IMR-90 (cell line): ENCODE results near the gene ARL10. TPM values are rescaled to one million over a fixed set of nuclear protein-coding genes. Genes with fewer than 3 reads are reported as not detected.

Experiments used
- ATAC-seq: fragments of 200-7000 bp; cut with Tn5 transposase; 2 replicates; pipeline ENCODE4 v1.9.1; 2020; ENCODE audit warnings: low read depth, mild to moderate bottlenecking, moderate library complexity
- BruUV-seq: library from RNA; stranded (reverse); fragments of 400-500 nt; replicated peaks from 2 replicates; lab custom pipeline; 2021; lab: Mats Ljungman, UMichigan
- CTCF ChIA-PET: fragments of 300-600 bp; formaldehyde crosslinking; extraction: SDS; loops from one replicate; lab custom pipeline; 2021; ENCODE audit warnings: antibody characterized with exemption; lab: Yijun Ruan, JAX
- POLR2A ChIA-PET: fragments of 300-600 bp; sonication (Branson Sonifier 250); formaldehyde crosslinking; loops from one replicate; lab custom pipeline; 2022; ENCODE audit warnings: antibody characterized with exemption; ENCODE audit not compliant: unreplicated experiment; lab: Charles Lee
- DNase-seq: peaks from one replicate; pipeline ENCODE4 v3.0.0; 2013
- H2AFZ ChIP-seq: replicated peaks from 2 replicates; pipeline ENCODE3; 2013; ENCODE audit warnings: low read length, mild to moderate bottlenecking; ENCODE audit not compliant: poor library complexity
- H2AK5ac ChIP-seq: 2 replicates; pipeline ENCODE4 v1.6.1; 2013; ENCODE audit warnings: low read depth, low read length, inconsistent platforms
- H2AK9ac ChIP-seq: replicated peaks from 2 replicates; pipeline ENCODE3; 2013; ENCODE audit warnings: mild to moderate bottlenecking, low read depth, low read length, moderate library complexity; ENCODE audit not compliant: poor library complexity
- H2BK120ac ChIP-seq: 2 replicates; pipeline ENCODE4 v1.6.1; 2013; ENCODE audit warnings: low read depth, low read length, inconsistent platforms
- H2BK15ac ChIP-seq: 3 replicates; pipeline ENCODE4 v1.6.1; 2013; ENCODE audit warnings: low read depth, low read length, inconsistent platforms
- H2BK20ac ChIP-seq: 2 replicates; pipeline ENCODE4 v1.6.1; 2013; ENCODE audit warnings: low read depth, mild to moderate bottlenecking, inconsistent platforms, low read length, moderate library complexity
- H2BK5ac ChIP-seq: 2 replicates; pipeline ENCODE4 v1.6.1; 2013; ENCODE audit warnings: mild to moderate bottlenecking, low read depth, low read length, inconsistent platforms; ENCODE audit not compliant: poor library complexity, severe bottlenecking
- H3K14ac ChIP-seq: replicated peaks from 2 replicates; pipeline ENCODE4 v1.6.1; 2013; ENCODE audit warnings: low read depth, low read length, inconsistent platforms
- H3K18ac ChIP-seq: 2 replicates; pipeline ENCODE4 v1.6.1; 2013; ENCODE audit warnings: low read depth, low read length, control low read depth
- H3K23ac ChIP-seq: 2 replicates; pipeline ENCODE4 v1.6.1; 2013; ENCODE audit warnings: low read depth, low read length, inconsistent platforms
- H3K27ac ChIP-seq: 2 replicates; pipeline ENCODE4 v1.5.1; 2013; ENCODE audit warnings: mild to moderate bottlenecking, control low read depth, low read length; ENCODE audit not compliant: insufficient read depth
- H3K27me3 ChIP-seq: 2 replicates; pipeline ENCODE4 v1.6.1; 2013; ENCODE audit warnings: low read length; ENCODE audit not compliant: control insufficient read depth, insufficient read depth
- H3K36me3 ChIP-seq: 2 replicates; pipeline ENCODE4 v1.6.1; 2013; ENCODE audit warnings: low read length, mixed read lengths; ENCODE audit not compliant: control insufficient read depth, insufficient read depth
- H3K4ac ChIP-seq: 2 replicates; pipeline ENCODE4 v1.6.1; 2013; ENCODE audit warnings: low read depth, low read length, inconsistent platforms
- H3K4me1 ChIP-seq: 2 replicates; pipeline ENCODE4 v1.6.1; 2013; ENCODE audit warnings: low read length, mixed read lengths; ENCODE audit not compliant: control insufficient read depth, insufficient read depth
- H3K4me2 ChIP-seq: 2 replicates; pipeline ENCODE4 v1.6.1; 2013; ENCODE audit warnings: low read depth, mild to moderate bottlenecking, control low read depth, low read length, moderate library complexity
- H3K4me3 ChIP-seq: 2 replicates; pipeline ENCODE4 v1.5.1; 2013; ENCODE audit warnings: low read depth, mild to moderate bottlenecking, control low read depth, low read length, moderate library complexity; ENCODE audit not compliant: insufficient read depth
- H3K56ac ChIP-seq: 2 replicates; pipeline ENCODE4 v1.6.1; 2013; ENCODE audit warnings: low read length, inconsistent platforms; ENCODE audit not compliant: insufficient read depth; ENCODE audit errors: extremely low read depth
- H3K79me1 ChIP-seq, 2 experiments: 2 replicates each; pipeline ENCODE4 v1.6.1; 2013; ENCODE audit warnings: low read length in 2 of 2, inconsistent platforms in 1 of 2, low read depth in 1 of 2
- H3K9ac ChIP-seq: 2 replicates; pipeline ENCODE4 v1.6.1; 2013; ENCODE audit warnings: low read depth, low read length, control low read depth
- H3K9me1 ChIP-seq: 2 replicates; pipeline ENCODE4 v1.6.1; 2013; ENCODE audit warnings: low read length, inconsistent platforms; ENCODE audit not compliant: insufficient read depth
- H3K9me3 ChIP-seq: 2 replicates; pipeline ENCODE4 v1.6.1; 2013; ENCODE audit warnings: low read length; ENCODE audit not compliant: control insufficient read depth, insufficient read depth
- H4K20me1 ChIP-seq: 2 replicates; pipeline ENCODE4 v1.6.1; 2013; ENCODE audit warnings: low read length, inconsistent platforms; ENCODE audit not compliant: insufficient read depth
- H4K5ac ChIP-seq: 2 replicates; pipeline ENCODE4 v1.6.1; 2013; ENCODE audit warnings: mild to moderate bottlenecking, low read depth, low read length, control low read depth
- H4K8ac ChIP-seq, 2 experiments: 2 replicates each; pipeline ENCODE4 v1.6.1; 2013; ENCODE audit warnings: low read depth in 2 of 2, low read length in 2 of 2, control low read depth in 1 of 2, inconsistent platforms in 1 of 2
- H4K91ac ChIP-seq: 2 replicates; pipeline ENCODE4 v1.6.1; 2013; ENCODE audit warnings: low read depth, low read length, inconsistent platforms; ENCODE audit not compliant: insufficient read depth
- BHLHE40 ChIP-seq: fragments of 150-350 bp; IDR thresholded peaks from 2 replicates; pipeline ENCODE4 v1.6.1; 2016; ENCODE audit warnings: mild to moderate bottlenecking, low read depth, low read length
- CEBPB ChIP-seq: IDR thresholded peaks from 2 replicates; pipeline ENCODE4 v1.6.1; 2012; ENCODE audit warnings: low read depth, low read length, improper control_type of control experiment
- CHD1 ChIP-seq: IDR thresholded peaks from 2 replicates; pipeline ENCODE4 v1.6.1; 2012; ENCODE audit warnings: low read depth, low read length, improper control_type of control experiment
- CTCF ChIP-seq: conservative IDR thresholded peaks from 2 replicates; pipeline ENCODE4 v1.5.1; 2012; ENCODE audit warnings: mild to moderate bottlenecking, low read depth, low read length, improper control_type of control experiment
- FOS ChIP-seq: fragments of 150-350 bp; IDR thresholded peaks from 2 replicates; pipeline ENCODE4 v1.6.1; 2016; ENCODE audit warnings: low read depth, low read length
- MAFK ChIP-seq: IDR thresholded peaks from 2 replicates; pipeline ENCODE4 v1.6.1; 2012; ENCODE audit warnings: low read depth, low read length, improper control_type of control experiment
- MAZ ChIP-seq: IDR thresholded peaks from 2 replicates; pipeline ENCODE4 v1.6.1; 2012; ENCODE audit warnings: low read depth, mild to moderate bottlenecking, low read length, improper control_type of control experiment, moderate library complexity, borderline replicate concordance
- MXI1 ChIP-seq: IDR thresholded peaks from 2 replicates; pipeline ENCODE4 v1.6.1; 2012; ENCODE audit warnings: low read depth, mild to moderate bottlenecking, low read length, moderate library complexity, borderline replicate concordance
- POLR2A ChIP-seq: IDR thresholded peaks from 2 replicates; pipeline ENCODE4 v1.6.1; 2012; ENCODE audit warnings: mild to moderate bottlenecking, low read depth, low read length
- RCOR1 ChIP-seq: IDR thresholded peaks from 2 replicates; pipeline ENCODE4 v1.6.1; 2012; ENCODE audit warnings: mild to moderate bottlenecking, low read length, improper control_type of control experiment; ENCODE audit not compliant: insufficient replicate concordance
- RFX5 ChIP-seq: IDR thresholded peaks from 2 replicates; pipeline ENCODE4 v1.8.0; 2012; ENCODE audit warnings: low read depth, mild to moderate bottlenecking, low read length, moderate library complexity
- SMC3 ChIP-seq: fragments of 150-350 bp; IDR thresholded peaks from 2 replicates; pipeline ENCODE4 v1.6.1; 2016; ENCODE audit warnings: low read depth, mild to moderate bottlenecking, antibody characterized with exemption, low read length, moderate library complexity
- WGBS, 2 experiments: methylation state at CpG; one replicate each; pipeline versions ENCODE4 v1.1.5 to v1.1.7; 2013; ENCODE audit warnings: missing lambda C conversion rate in 2 of 2; ENCODE audit not compliant: insufficient read length in 1 of 2; ENCODE audit errors: extremely low coverage in 2 of 2; 5-methylcytosine and 5-hydroxymethylcytosine counted together
- dilution Hi-C: fragments of 300-500 bp; cut with HindIII; formaldehyde crosslinking; loops from one replicate; pipeline ENCODE4 v1.14.3; 2018; ENCODE audit warnings: low sequenced_read_pairs; ENCODE audit not compliant: unreplicated experiment
- in situ Hi-C: fragments of 300-500 bp; cut with MboI; formaldehyde crosslinking; loops from 3 replicates; pipeline ENCODE4 v1.14.3; 2019; ENCODE audit warnings: low sequenced_read_pairs, inconsistent platforms, mixed read lengths
- intact Hi-C: fragments of 100-400 bp; cut with micrococcal nuclease; formaldehyde crosslinking; loops from 2 replicates; pipeline ENCODE4 v1.10.0; 2022
- polyA plus RNA-seq, 3 experiments: library from polyadenylated mRNA; depleted of rRNA; stranded (reverse); fragments of >200 nt; gene quantifications; 2 replicates each; pipeline ENCODE4 v1.2.3, GENCODE V29; 2012; ENCODE audit warnings: low replicate concordance in 1 of 3
- total RNA-seq: library from RNA; depleted of rRNA; stranded (reverse); fragments of >200 nt; gene quantifications from 2 replicates; pipeline ENCODE4 v1.2.3, GENCODE V29; 2012
- TF ChIP-seq, protein P1 (sequence below): fragments of 150-350 bp; IDR thresholded peaks from 2 replicates; pipeline ENCODE4 v1.6.1; 2017; ENCODE audit warnings: mild to moderate bottlenecking, antibody characterized with exemption, low read length, low read depth
- TF ChIP-seq, protein P2 (sequence below): fragments of 150-350 bp; IDR thresholded peaks from 2 replicates; pipeline ENCODE4 v1.6.1; 2016; ENCODE audit warnings: low read depth, mild to moderate bottlenecking, low read length, moderate library complexity, borderline replicate concordance

The ARL10 gene
- total and polyA plus RNA-seq, 2 of the 4 experiments (the other 2 are of a cell fraction) = 3.6 to 6.0 TPM

- peak overlapping the region; percentile 30; the same call in 1 of the 2 replicates for H3K27ac ChIP-seq
- DNase-seq (peak; percentile 51), ATAC-seq (peak; percentile 91)
- H3K36me3 ChIP-seq = peaks cover 33% of the 10 kb centered on the region
- no peaks in the 10 kb centered on the region for H3K9me3 ChIP-seq
- H2AK9ac ChIP-seq = peak overlapping the region; percentile 88
- no peaks in the 10 kb centered on the region for H3K27me3 ChIP-seq
- no peak overlapping the region for H2AFZ ChIP-seq
- H3K9ac ChIP-seq = no peak overlapping the region
- peaks cover 4% of the 10 kb centered on the region; the same call in 1 of the 2 replicates for H3K4me1 ChIP-seq
- 81% methylated on average over 2 of the region's 11 CpGs; no CpG with 5 or more reads in 1 of the 2 experiments for WGBS, 2 experiments
- 0 out of 4 replicates have a peak overlapping the region, but pooled peaks of 1 of the 2 experiments have one; percentile 40 for H4K8ac ChIP-seq
- H4K91ac ChIP-seq = no peak overlapping the region
- H3K79me1 ChIP-seq = peaks cover 0 to 28% of the 10 kb centered on the region in 2 experiments; a peak in 2 of 4 replicates
- no peak overlapping the region for H3K14ac ChIP-seq
- no peak overlapping the region for H3K23ac ChIP-seq
- H2BK120ac ChIP-seq = no peak overlapping the region
- no peak overlapping the region for H3K56ac ChIP-seq
- H2BK5ac ChIP-seq = no peak overlapping the region
- dilution Hi-C loops = no loop called here
- H3K9me1 ChIP-seq = no peaks in the 10 kb centered on the region; the same call in 1 of the 2 replicates
- H3K4ac ChIP-seq = no peak overlapping the region
- H3K4me3 ChIP-seq = no peak overlapping the region
- ChIA-PET POLR2A (no interaction called here), CTCF (no interaction called here)
- H2AK5ac ChIP-seq = peak overlapping the region; percentile 16; the same call in 1 of the 2 replicates
- no TSS peak for BruUV-seq
- H3K4me2 ChIP-seq = no peak overlapping the region; the same call in 1 of the 2 replicates
- H2BK15ac ChIP-seq = no peak overlapping the region
- intact Hi-C loops = no loop called here
- in situ Hi-C loops = no loop called here
- no peak overlapping the region; the same call in 1 of the 2 replicates for H3K18ac ChIP-seq
- H2BK20ac ChIP-seq = no peak overlapping the region
- peaks cover 4% of the 10 kb centered on the region; the same call in 1 of the 2 replicates for H4K20me1 ChIP-seq
- H4K5ac ChIP-seq = no peak overlapping the region; the same call in 1 of the 2 replicates
- TF ChIP-seq POLR2A = no peak
- TF ChIP-seq, protein P1, sequence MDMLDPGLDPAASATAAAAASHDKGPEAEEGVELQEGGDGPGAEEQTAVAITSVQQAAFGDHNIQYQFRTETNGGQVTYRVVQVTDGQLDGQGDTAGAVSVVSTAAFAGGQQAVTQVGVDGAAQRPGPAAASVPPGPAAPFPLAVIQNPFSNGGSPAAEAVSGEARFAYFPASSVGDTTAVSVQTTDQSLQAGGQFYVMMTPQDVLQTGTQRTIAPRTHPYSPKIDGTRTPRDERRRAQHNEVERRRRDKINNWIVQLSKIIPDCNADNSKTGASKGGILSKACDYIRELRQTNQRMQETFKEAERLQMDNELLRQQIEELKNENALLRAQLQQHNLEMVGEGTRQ = no peak
- TF ChIP-seq MAFK = no peak
- TF ChIP-seq CTCF = no peak
- TF ChIP-seq RFX5 = no peak
- no peak; the same call in 1 of the 2 replicates for TF ChIP-seq MAZ
- no peak for TF ChIP-seq CEBPB
- no peak for TF ChIP-seq RCOR1
- no peak for TF ChIP-seq MXI1
- no peak for TF ChIP-seq CHD1
- no peak for TF ChIP-seq FOS
- TF ChIP-seq BHLHE40 = no peak
- TF ChIP-seq SMC3 = no peak
- TF ChIP-seq, protein P2, sequence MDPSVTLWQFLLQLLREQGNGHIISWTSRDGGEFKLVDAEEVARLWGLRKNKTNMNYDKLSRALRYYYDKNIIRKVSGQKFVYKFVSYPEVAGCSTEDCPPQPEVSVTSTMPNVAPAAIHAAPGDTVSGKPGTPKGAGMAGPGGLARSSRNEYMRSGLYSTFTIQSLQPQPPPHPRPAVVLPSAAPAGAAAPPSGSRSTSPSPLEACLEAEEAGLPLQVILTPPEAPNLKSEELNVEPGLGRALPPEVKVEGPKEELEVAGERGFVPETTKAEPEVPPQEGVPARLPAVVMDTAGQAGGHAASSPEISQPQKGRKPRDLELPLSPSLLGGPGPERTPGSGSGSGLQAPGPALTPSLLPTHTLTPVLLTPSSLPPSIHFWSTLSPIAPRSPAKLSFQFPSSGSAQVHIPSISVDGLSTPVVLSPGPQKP = no peak
Observed at GRCh38 chr5:176394881-176395675, 29.8 kb downstream of the ARL10 start.
